ENCODE measurements around the gene NPHS1.
"Not testable (repeated sequence)": the region's sequence is repeated elsewhere in the genome, so short reads cannot be mapped to it uniquely, and the experiment has no call there.

The NPHS1 gene

GRCh38 chr19:35851213-35852028 lies 883 bp downstream of the NPHS1 start:
- DNase-seq (ENCODE audit: low spot score in 2 of 2) = peak in 1 of 2 experiments; percentile 49
- peaks cover 6% of the 10 kb centered on the region for H3K4me1 ChIP-seq
- H3K9me3 ChIP-seq = no peaks in the 10 kb centered on the region
- H3K36me3 ChIP-seq (replicated peaks) = no peaks in the 10 kb centered on the region
- in situ Hi-C loops (cut with MboI; ENCODE audit: low sequenced_read_pairs) = no loop called here
- no peak overlapping the region for H3K4me3 ChIP-seq
- no peaks in the 10 kb centered on the region for H3K27me3 ChIP-seq (ENCODE audit: low read depth)

GRCh38 chr19:35848919-35849505 lies 3.3 kb downstream of the NPHS1 start:
- DNase-seq (ENCODE audit: low spot score in 2 of 2) = no peak
- Histone ChIP-seq H3K27me3 (ENCODE audit: low read depth) (no peaks in the 10 kb centered on the region), H3K36me3 (replicated peaks) (no peaks in the 10 kb centered on the region), H3K4me3 (no peak overlapping the region), H3K4me1 (no peaks in the 10 kb centered on the region; the same call in none of the 2 replicates), H3K9me3 (no peaks in the 10 kb centered on the region)
- in situ Hi-C loops (cut with MboI; ENCODE audit: low sequenced_read_pairs) = no loop called here

- no peaks in the 10 kb centered on the region for H3K27me3 ChIP-seq (ENCODE audit: low read depth)
- no peak overlapping the region for H3K4me3 ChIP-seq
- H3K9me3 ChIP-seq = no peaks in the 10 kb centered on the region
- in situ Hi-C loops (cut with MboI; ENCODE audit: low sequenced_read_pairs) = no loop called here
- no peak for DNase-seq (ENCODE audit: low spot score in 2 of 2)
- H3K36me3 ChIP-seq (replicated peaks) = no peaks in the 10 kb centered on the region
- H3K4me1 ChIP-seq = no peaks in the 10 kb centered on the region; the same call in none of the 2 replicates
Measured at GRCh38 chr19:35848486-35848885, 3.8 kb downstream of the NPHS1 start.

- no peaks in the 10 kb centered on the region for H3K27me3 ChIP-seq (ENCODE audit: low read depth)
- H3K9me3 ChIP-seq = no peaks in the 10 kb centered on the region
- no peaks in the 10 kb centered on the region; the same call in none of the 2 replicates for H3K4me1 ChIP-seq
- H3K4me3 ChIP-seq = no peak overlapping the region
- in situ Hi-C loops (cut with MboI; ENCODE audit: low sequenced_read_pairs) = no loop called here
- DNase-seq (ENCODE audit: low spot score in 2 of 2) = no peak
- H3K36me3 ChIP-seq (replicated peaks) = no peaks in the 10 kb centered on the region
Measured at GRCh38 chr19:35847911-35848310, 4.4 kb downstream of the NPHS1 start.

GRCh38 chr19:35846038-35846668 lies 6.2 kb downstream of the NPHS1 start:
- Histone ChIP-seq H3K27me3 (ENCODE audit: low read depth) (no peaks in the 10 kb centered on the region), H3K4me3 (peak overlapping the region; percentile 17; the same call in 1 of the 2 replicates), H3K4me1 (no peaks in the 10 kb centered on the region; the same call in none of the 2 replicates), H3K9me3 (no peaks in the 10 kb centered on the region), H3K36me3 (replicated peaks) (no peaks in the 10 kb centered on the region)
- no peak for DNase-seq (ENCODE audit: low spot score in 2 of 2)
- in situ Hi-C loops (cut with MboI; ENCODE audit: low sequenced_read_pairs) = no loop called here

GRCh38 chr19:35845215-35846037 lies 6.9 kb downstream of the NPHS1 start:
- DNase-seq (ENCODE audit: low spot score in 2 of 2) = peak; percentile 13 to 75
- H3K4me1 ChIP-seq = no peaks in the 10 kb centered on the region; the same call in none of the 2 replicates
- no peaks in the 10 kb centered on the region for H3K27me3 ChIP-seq (ENCODE audit: low read depth)
- peak overlapping the region; percentile 17 for H3K4me3 ChIP-seq
- in situ Hi-C loops (cut with MboI; ENCODE audit: low sequenced_read_pairs) = no loop called here
- no peaks in the 10 kb centered on the region for H3K9me3 ChIP-seq
- no peaks in the 10 kb centered on the region for H3K36me3 ChIP-seq (replicated peaks)

- in situ Hi-C loops (cut with MboI; ENCODE audit: low sequenced_read_pairs) = no loop called here
- H3K36me3 ChIP-seq (replicated peaks) = no peaks in the 10 kb centered on the region
- H3K4me3 ChIP-seq = no peak overlapping the region
- H3K27me3 ChIP-seq (ENCODE audit: low read depth) = no peaks in the 10 kb centered on the region
- DNase-seq (ENCODE audit: low spot score in 2 of 2) = no peak
- H3K4me1 ChIP-seq = no peaks in the 10 kb centered on the region; the same call in none of the 2 replicates
- no peaks in the 10 kb centered on the region for H3K9me3 ChIP-seq
Measured at GRCh38 chr19:35844482-35845214, 7.7 kb downstream of the NPHS1 start.

- H3K9me3 ChIP-seq = no peaks in the 10 kb centered on the region
- no peak overlapping the region for H3K4me3 ChIP-seq
- no peaks in the 10 kb centered on the region for H3K27me3 ChIP-seq (ENCODE audit: low read depth)
- DNase-seq (ENCODE audit: low spot score in 2 of 2) = peak; percentile 16 to 88
- in situ Hi-C loops (cut with MboI; ENCODE audit: low sequenced_read_pairs) = no loop called here
- H3K4me1 ChIP-seq = no peaks in the 10 kb centered on the region; the same call in none of the 2 replicates
- no peaks in the 10 kb centered on the region for H3K36me3 ChIP-seq (replicated peaks)
Measured at GRCh38 chr19:35843676-35844481, 8.4 kb downstream of the NPHS1 start.

- no peaks in the 10 kb centered on the region for H3K27me3 ChIP-seq (ENCODE audit: low read depth)
- H3K36me3 ChIP-seq (replicated peaks) = no peaks in the 10 kb centered on the region
- no peak for DNase-seq (ENCODE audit: low spot score in 2 of 2)
- H3K4me3 ChIP-seq = no peak overlapping the region
- in situ Hi-C loops (cut with MboI; ENCODE audit: low sequenced_read_pairs) = no loop called here
- no peaks in the 10 kb centered on the region; the same call in none of the 2 replicates for H3K4me1 ChIP-seq
- no peaks in the 10 kb centered on the region for H3K9me3 ChIP-seq
Measured at GRCh38 chr19:35842666-35843272, 9.5 kb downstream of the NPHS1 start.

- no peaks in the 10 kb centered on the region for H3K27me3 ChIP-seq (ENCODE audit: low read depth)
- no peak for DNase-seq (ENCODE audit: low spot score in 2 of 2)
- H3K9me3 ChIP-seq = no peaks in the 10 kb centered on the region
- no peaks in the 10 kb centered on the region; the same call in none of the 2 replicates for H3K4me1 ChIP-seq
- H3K36me3 ChIP-seq (replicated peaks) = no peaks in the 10 kb centered on the region
- in situ Hi-C loops (cut with MboI; ENCODE audit: low sequenced_read_pairs) = no loop called here
- no peak overlapping the region for H3K4me3 ChIP-seq
Measured at GRCh38 chr19:35841961-35842595, 10.2 kb downstream of the NPHS1 start.

GRCh38 chr19:35836096-35836495 lies 16.2 kb downstream of the NPHS1 start:
- H3K27me3 ChIP-seq (ENCODE audit: low read depth) = peaks cover 21% of the 10 kb centered on the region
- H3K4me3 ChIP-seq; H3K4me1 ChIP-seq; in situ Hi-C loops (cut with MboI; ENCODE audit: low sequenced_read_pairs); DNase-seq (ENCODE audit: low spot score in 2 of 2); H3K9me3 ChIP-seq; H3K36me3 ChIP-seq (replicated peaks): not testable (repeated sequence)

- H3K27me3 ChIP-seq (ENCODE audit: low read depth) = peaks cover 31% of the 10 kb centered on the region
- in situ Hi-C loops (cut with MboI; ENCODE audit: low sequenced_read_pairs) = no loop called here
- no peaks in the 10 kb centered on the region for H3K4me1 ChIP-seq
- no peak for DNase-seq (ENCODE audit: low spot score in 2 of 2)
- H3K4me3 ChIP-seq = no peak overlapping the region
- no peaks in the 10 kb centered on the region for H3K9me3 ChIP-seq
- no peaks in the 10 kb centered on the region for H3K36me3 ChIP-seq (replicated peaks)
Measured at GRCh38 chr19:35833972-35834371, 18.3 kb downstream of the NPHS1 start.
